Left lobe of liver (tissue), 2 donors: ENCODE results near the gene KCNG2. TPM values are rescaled to one million over a fixed set of nuclear protein-coding genes. Genes with fewer than 3 reads are reported as not detected.
A peak's percentile ranks its signal among the peaks of the same experiment; 100 is the strongest.

ENCODE experiments used
- ATAC-seq: fragments of 200-7000 bp; cut with Tn5 transposase; one replicate; pipeline ENCODE4 v1.9.1; 2020; ENCODE audit warnings: mild to moderate bottlenecking, moderate library complexity
- DNase-seq: peaks from one replicate; pipeline ENCODE4 v3.0.0-alpha.2; 2020; ENCODE audit warnings: low spot score
- total RNA-seq: library from RNA; stranded (reverse); gene quantifications from one replicate; pipeline ENCODE4 v1.2.1, GENCODE V29; 2021
- donor health status: DM: no; HTN: no; CAD: no; lungs with moderate emphysema.
- donor health status: DM: no; HTN: yes; CAD: no.

The KCNG2 gene
- total RNA-seq, 1 donor from 2014 or later = not detected

- no peak for DNase-seq
- peak; percentile 1 for ATAC-seq
Measured at GRCh38 chr18:79901665-79902064, 103.9 kb downstream of the KCNG2 start.

DNA sequence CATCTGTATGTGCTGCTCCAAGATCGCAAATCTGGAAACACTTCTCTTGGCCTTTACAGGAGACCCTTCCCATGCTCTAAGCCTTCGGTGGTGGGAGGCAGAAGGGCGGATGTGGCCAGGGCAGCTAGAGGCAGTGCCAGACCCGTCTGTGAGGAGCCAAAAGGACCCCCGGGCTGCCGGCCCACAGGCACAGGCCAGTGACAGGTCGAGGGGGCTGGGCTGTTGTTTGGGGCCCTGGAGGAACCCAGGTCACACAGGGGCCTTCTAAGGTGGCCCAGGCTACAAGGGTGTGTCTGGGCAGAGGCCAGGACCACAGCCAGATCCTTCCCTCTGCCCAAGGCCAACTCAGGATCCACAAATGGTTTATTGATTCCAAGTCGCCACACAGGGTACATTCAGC is 104.3 kb downstream of the KCNG2 start:
- no peak for ATAC-seq
- DNase-seq = no peak

DNA sequence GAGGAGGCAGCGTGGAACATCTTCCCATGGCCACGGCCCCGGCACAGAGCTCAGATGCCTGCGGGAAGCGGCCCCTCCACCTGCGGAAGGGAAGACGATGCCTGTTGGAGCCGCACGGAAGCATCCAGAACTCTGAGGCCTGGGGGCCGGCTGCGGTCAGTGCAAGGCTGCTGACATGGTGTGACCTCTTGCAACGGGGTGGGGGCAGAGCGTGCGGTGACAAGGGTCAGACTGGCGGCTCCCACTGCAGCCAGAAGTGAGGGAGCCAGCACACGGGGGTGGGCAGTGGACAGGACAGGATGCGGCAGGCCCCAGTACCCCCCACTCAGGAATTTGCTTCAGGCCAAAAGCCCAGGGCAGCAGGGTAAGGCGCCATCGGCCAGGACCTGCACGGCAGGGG is 104.9 kb downstream of the KCNG2 start:
- no peak for DNase-seq
- ATAC-seq = no peak

DNA sequence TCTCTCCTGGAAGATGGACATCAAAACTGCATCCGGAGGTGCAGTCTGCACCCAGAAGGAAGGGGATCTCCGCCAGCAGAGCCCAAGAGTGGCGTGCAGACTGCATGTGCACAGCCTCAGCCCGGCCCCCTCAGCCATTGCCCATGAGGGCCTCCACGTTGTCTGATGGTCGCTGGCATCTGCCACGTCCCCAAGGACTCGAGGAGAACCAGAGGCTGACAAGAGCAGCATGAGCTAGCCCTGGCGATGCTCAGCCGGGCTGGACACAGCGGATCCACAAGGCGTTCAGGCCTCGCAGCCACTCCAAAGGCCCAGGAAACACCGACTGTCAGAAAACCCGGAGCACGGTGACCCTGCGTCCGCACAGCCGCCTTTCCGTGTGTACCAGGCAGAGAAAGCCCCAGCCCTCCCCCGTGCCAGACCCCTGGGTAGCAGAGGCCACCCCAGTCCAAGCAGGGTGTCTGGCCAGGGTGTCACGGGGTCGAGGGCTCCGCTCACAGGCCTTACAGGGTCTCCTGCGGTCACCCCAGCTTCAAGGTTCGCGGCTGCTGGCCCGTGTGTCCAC is 105.4 kb downstream of the KCNG2 start:
- ATAC-seq = no peak

DNA sequence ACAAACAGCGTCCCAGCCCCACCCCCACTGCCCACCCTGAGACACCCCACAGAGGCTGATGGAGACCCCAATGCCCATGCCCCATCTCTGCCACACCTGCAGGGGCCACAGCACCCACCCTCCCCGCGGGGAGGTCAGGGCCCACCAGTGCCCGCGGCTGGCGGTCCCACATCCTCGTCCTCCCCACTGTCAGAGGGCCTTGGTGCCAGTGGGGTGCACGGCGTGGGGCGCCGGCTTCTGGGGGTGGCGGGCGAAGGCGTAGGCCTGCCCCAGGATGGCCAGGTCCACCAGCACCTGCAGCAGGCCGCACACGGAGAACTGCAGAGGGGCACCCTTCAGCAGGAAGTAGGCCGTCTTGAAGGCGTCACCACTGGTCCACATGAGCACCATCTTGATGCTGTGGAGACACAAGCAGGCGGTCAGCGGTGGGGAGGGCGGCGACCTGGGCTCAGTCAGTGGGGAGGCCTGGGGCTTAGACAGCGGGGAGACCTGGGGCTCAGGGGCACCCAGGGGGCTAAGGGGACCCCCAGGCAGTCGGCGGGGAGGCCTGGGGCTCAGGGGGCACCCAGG is 106.1 kb downstream of the KCNG2 start:
- DNase-seq (peak; percentile 44), ATAC-seq (no peak)

More for the DNA sequence above, 105.4 kb downstream of the KCNG2 start:
- no peak for DNase-seq

- DNase-seq = peak; percentile 43
Measured at GRCh38 chr18:79904357-79905147, 106.8 kb downstream of the KCNG2 start.

DNA sequence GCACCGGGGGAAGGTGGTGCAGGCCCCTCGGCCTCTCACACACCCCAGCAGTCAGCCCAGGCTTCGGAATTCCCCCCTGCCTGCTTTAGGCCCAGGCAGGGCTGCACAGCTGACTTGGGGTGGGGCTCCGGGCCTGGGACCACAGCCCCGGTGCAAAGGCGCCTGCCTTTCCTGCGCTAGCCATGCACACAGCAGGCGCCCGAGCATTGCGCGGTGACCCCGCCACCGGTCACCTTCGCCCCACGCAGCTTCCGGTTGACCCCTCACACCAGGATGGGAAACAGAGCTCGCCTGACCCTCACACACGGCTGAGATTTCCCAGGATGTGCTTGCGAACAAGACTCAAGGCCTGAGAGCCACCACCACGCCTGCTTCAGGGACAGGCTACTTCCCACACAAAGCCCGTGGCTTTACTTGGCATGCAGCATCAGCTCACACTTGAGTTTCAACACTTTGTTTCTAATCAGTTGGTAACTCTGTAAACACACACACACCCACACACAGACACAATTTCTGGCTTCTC is 107.7 kb downstream of the KCNG2 start:
- peak; percentile 42 for DNase-seq
- ATAC-seq = peak; percentile 8

More at GRCh38 chr18:79904357-79905147, 106.8 kb downstream of the KCNG2 start:
- ATAC-seq = no peak

- ATAC-seq (no peak), DNase-seq (no peak)
Measured at GRCh38 chr18:79905993-79906392, 108.3 kb downstream of the KCNG2 start.

- DNase-seq (no peak), ATAC-seq (no peak)
Measured at GRCh38 chr18:79906706-79907105, 109.0 kb downstream of the KCNG2 start.

GRCh38 chr18:79910563-79911343 is 113.0 kb downstream of the KCNG2 start:
- peak; percentile 50 for DNase-seq
- peak; percentile 46 for ATAC-seq

GRCh38 chr18:79911344-79912270 is 113.9 kb downstream of the KCNG2 start:
- ATAC-seq (peak; percentile 1), DNase-seq (peak; percentile 42)

- peak; percentile 36 for ATAC-seq
- peak; percentile 50 for DNase-seq
Measured at GRCh38 chr18:79912409-79912991, 114.8 kb downstream of the KCNG2 start.

DNA sequence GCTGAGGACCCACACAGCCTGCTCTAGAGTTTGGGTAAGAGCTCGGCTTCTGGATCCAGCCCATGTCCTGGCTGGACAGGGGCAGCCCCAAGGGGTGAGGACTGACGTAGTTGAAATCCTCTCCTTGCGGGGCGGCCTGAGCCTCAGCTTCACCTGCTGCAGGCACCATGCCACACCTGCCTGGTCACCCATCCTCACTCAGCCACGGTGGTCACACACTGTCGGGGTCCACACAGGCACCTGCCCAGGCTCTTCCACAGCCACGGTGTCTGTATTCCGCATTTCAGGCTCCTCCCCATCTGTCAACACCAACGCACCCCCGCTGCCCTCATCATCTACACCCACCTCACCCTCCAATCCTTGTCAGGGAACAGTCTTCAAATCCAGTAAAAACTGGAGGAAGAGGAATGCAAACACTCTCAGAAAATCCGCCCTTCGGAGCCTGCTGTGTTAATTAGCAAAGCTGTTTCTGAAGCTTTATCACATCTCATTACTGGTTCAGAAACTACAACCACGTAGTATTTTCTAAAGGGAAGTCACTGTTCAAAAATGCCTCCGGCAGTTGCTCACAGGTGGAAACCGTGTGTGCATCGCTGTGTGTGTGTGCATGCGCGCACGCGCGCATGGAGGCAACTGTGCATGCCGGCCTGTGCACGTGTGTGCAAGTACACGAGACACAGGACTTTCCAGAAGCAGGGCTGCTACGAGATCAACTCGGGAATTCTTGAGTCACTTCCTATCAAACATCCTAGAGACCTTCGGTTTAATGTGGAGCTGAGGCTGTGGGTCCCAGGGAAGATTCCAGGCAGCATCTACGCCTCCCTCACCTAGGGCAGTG is 115.5 kb downstream of the KCNG2 start:
- DNase-seq (peak; percentile 43), ATAC-seq (peak; percentile 2)

GRCh38 chr18:79914614-79915160 is 116.9 kb downstream of the KCNG2 start:
- DNase-seq = no peak
- peak; percentile 1 for ATAC-seq

DNA sequence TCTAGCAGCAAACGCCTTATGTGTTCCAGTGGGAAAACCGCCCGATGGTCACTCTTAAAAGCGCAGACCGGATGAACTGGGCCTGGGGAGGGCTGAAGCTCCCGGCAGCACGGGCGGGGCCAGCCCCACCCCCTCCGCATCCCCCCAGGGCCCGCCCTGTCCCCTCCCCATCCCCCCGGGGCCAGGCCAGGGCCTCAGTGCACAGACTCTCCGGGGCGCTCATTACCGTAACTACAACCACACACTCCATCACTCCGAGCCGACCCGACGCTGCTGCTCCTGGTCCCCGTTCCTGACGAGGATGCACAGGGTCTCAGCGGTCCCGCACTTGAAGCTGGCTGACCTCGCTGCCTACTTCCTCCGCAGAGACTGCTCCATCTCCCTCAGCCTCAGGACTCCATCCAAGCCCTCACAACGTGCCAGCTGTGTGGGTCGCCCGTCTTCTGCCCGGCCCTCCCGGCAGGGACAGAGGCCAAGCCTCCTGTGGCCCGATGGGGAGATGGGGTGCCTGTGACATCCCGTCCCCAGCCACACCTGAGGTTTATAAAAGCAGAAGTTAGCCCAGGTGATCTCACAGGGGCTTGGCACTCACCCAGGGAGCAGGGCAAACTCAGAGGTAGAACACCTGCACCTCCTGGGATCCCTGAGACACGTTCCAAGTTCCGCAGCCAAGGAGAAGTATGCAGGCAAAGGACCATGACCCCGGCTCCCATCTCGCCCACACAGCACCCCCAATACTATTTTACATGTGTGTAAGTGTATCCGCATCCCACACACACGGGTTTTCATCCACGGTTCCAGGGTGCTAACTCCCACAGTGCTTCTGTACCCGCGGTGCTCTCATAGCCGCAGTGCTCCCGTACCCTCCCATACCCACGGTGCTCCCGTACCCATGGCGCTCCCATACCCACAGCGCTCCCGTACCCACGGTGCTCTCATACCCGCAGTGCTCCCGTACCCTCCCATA is 117.7 kb downstream of the KCNG2 start:
- ATAC-seq (peak; percentile 5), DNase-seq (no peak)

DNA sequence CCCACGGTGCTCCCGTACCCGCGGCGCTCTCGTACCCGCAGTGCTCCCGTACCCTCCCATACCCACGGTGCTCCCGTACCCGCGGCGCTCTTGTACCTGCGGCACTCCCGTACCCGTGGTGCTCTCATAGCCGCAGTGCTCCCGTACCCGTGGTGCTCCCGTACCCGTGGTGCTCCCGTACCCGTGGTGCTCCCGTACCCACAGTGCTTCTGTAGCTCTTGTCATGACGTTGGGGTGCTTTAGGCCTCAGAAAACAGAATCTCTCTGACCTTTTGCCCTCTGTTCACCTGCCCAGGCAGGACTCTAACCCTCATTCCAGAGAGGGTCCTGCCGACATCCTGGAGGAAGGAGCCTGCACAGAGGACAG is 118.4 kb downstream of the KCNG2 start:
- DNase-seq (no peak), ATAC-seq (no peak)

DNA sequence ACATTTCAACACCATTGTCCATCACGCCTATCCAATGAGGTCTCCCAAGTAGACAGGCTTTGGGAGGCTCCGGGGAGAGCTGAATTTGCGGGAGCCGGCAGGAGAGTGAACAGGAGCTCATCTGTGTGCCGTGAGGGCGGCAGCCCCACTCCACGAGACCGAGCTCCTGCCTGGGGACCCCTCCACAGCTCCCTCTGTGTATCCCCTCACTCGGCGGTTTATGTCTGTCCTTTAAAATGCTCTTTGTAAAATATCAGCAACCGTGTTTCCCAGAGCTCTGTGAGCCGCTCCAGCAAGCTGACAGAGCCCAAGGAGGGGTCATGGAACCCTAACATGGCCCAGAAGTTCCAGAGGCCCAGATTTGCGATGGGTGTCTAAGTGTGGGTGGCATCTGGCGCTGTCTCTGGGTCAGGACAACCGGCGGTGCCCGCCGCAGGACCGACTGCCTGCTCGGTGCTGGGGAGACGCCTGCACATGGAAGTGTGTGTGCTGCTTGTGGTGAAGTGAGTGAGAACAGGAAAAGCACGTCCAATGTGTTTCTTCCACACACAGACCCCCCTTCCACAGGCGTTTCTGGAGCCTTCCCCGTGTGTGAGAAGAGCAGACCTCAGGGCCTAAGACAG is 118.9 kb downstream of the KCNG2 start:
- ATAC-seq = no peak
- DNase-seq = no peak
